ENCODE results near the gene HBG1.

GRCh38 chr11:5210376-5210885 lies 39.2 kb downstream of the HBG1 start:
- TF ChIP-seq CTCF (optimal IDR thresholded peaks at IDR 0.05 in 1 of 3, IDR thresholded peaks at IDR 0.05 in 1 of 3, conservative IDR thresholded peaks at IDR 0.05 in 1 of 3; ENCODE audit: extremely low read depth in 1 of 3, insufficient read depth in 2 of 3, low read length in 3 of 3) (no peak), EZH2 (IDR thresholded peaks at IDR 0.05; ENCODE audit: low read length) (no peak)
